Stimulated activated CD8-positive, alpha-beta memory T cell treated with anti-CD3 and anti-CD28 coated beads, Interleukin-7, amount 100 ng/mL, for 4 hours (primary cell): Measurements from ENCODE around the gene VPS51.

Experiments
- DNase-seq, 2 donors: peaks; one replicate each; pipeline ENCODE4 v3.0.0-alpha.2; 2020; ENCODE audit warnings: low read depth in 2 of 2

Gene VPS51

DNA sequence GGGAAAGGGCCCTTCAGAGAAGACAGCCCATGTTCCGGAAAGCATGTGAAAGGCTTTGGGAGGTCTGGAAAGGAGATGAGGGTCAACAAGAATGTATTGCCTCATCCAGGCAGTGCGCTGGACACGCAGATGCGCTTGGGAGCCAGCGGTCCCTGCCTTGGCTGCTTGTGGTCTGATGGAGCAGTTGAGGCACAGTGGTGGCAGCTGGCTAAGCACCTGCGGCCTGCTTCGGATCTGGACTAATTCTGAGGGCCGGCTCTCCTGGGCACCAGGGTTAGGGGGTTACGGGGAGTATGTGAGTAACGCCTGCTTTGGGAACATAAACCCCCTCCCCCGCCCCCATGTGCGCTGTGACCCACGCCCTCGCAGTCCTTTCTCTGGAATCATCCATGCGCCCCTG, 11.1 kb downstream of the VPS51 start:
- DNase-seq = no peak

DNA sequence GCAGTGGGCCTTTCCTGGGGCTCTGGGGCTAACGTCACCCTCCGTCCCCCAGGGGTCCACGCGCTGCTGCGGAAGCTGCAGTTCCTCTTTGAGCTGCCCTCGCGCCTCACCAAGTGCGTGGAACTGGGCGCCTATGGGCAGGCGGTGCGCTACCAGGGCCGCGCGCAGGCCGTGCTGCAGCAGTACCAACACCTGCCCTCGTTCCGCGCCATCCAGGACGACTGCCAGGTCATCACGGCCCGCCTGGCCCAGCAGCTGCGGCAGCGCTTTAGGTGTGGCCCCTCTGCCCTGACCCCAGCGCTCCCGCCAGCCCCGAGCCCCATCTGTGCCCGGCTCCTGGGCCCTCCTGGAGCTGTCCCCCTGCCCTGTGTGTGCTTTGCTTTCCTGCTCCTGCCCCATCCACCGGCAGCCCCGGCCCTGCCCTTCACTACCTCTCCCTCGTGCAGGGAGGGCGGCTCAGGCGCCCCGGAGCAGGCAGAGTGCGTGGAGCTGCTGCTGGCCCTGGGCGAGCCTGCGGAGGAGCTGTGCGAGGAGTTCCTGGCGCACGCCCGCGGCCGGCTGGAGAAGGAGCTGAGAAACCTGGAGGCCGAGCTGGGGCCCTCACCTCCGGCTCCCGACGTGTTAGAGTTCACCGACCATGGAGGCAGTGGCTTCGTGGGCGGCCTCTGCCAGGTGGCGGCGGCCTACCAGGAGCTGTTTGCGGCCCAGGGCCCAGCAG, 11.9 kb downstream of the VPS51 start:
- DNase-seq = no peak

DNA sequence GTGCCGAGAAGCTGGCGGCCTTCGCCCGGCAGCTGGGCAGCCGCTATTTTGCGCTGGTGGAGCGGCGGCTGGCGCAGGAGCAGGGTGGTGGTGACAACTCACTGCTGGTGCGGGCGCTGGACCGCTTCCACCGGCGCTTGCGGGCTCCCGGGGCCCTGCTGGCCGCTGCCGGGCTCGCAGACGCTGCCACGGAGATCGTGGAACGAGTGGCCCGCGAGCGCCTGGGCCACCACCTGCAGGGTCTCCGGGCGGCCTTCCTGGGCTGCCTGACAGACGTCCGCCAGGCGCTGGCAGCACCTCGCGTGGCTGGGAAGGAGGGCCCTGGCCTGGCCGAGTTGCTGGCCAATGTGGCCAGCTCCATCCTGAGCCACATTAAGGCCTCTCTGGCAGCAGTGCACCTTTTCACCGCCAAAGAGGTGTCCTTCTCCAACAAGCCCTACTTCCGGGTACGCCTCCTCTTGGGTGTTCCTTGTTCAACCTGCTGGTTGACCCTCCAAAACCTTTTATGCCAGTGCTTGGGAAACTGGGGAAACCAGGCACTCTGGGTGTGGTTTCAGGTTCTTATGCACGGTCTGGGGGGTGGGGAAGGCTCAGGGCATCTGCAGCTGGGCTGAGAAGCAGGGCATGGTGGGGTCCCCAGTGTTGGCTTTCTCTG, 12.6 kb downstream of the VPS51 start:
- no peak for DNase-seq

DNA sequence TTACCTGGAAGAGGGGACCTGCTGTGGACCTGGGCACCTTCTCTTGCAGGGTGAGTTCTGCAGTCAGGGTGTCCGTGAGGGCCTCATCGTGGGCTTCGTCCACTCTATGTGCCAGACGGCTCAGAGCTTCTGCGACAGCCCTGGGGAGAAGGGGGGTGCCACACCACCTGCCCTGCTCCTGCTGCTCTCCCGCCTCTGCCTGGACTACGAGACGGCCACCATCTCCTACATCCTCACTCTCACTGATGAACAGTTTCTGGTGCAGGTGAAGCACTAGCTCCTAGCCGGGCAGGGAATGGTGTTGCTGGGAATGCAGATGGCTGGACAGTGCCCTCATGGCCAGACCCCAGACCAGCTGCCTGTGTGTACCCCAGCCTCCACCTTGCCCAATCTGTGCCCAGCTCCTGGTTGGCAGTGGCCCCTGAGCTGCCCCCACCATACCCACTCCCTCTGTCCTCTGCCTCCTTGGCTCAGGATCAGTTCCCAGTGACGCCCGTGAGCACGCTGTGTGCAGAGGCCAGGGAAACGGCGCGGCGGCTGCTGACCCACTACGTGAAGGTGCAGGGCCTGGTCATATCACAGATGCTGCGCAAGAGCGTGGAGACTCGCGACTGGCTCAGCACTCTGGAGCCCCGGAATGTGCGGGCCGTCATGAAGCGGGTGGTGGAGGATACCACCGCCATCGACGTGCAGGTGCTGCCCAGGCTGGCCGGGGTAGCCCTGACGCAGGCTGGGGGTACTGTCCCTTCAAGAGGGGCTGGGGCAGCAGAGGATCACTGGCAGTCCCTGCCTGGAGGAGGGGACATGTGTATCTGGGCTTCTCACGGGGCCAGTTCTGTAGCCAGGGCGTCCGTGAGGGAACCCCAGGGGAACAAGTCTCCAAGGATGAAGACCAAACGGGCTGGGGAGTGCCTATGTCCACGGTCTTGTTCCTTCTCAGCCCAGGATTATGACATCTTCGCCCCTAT, 13.5 kb downstream of the VPS51 start:
- no peak for DNase-seq

DNA sequence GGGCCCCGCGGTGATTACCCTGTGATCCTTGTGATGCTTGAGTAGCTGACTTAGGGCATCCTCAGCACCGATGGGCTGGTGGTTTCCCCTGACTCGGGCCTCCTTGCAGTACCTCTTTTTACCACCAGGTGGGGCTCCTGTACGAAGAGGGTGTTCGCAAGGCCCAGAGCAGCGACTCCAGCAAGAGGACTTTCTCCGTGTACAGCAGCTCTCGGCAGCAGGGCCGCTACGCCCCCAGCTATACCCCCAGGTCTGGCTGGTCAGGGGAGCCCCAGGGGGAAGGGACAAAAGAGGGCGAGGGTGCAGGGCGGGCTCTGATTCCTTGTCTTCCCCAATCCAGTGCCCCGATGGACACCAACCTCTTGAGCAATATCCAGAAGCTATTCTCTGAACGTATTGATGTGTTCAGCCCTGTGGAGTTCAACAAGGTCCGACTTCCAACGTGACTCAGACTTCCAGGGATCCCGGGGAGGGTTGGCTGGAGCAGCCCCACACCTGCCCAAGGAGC, 14.4 kb downstream of the VPS51 start:
- DNase-seq = peak; percentile 80 to 91

DNA sequence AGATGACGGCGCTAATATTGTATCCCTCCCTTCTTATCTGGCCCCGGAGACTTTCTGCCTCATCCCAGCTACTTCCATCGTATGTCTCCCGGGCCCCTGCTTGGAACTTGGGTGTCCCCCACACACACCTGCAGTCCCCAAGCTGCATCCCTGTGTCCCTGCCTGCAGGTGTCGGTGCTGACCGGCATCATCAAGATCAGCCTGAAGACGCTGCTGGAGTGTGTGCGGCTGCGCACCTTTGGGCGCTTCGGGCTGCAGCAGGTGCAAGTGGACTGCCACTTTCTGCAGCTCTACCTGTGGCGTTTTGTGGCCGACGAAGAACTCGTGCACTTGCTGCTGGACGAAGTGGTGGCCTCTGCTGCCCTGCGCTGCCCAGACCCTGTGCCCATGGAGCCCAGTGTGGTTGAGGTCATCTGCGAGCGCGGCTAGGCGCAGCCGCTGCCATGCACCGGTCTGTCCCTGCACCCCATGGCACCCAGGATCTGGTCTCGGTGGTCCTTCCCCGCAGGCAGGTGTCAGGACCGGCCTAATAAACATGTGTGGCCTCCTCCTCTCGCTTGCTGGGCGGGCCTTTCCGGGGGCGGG, 15.2 kb downstream of the VPS51 start:
- no peak for DNase-seq

DNA sequence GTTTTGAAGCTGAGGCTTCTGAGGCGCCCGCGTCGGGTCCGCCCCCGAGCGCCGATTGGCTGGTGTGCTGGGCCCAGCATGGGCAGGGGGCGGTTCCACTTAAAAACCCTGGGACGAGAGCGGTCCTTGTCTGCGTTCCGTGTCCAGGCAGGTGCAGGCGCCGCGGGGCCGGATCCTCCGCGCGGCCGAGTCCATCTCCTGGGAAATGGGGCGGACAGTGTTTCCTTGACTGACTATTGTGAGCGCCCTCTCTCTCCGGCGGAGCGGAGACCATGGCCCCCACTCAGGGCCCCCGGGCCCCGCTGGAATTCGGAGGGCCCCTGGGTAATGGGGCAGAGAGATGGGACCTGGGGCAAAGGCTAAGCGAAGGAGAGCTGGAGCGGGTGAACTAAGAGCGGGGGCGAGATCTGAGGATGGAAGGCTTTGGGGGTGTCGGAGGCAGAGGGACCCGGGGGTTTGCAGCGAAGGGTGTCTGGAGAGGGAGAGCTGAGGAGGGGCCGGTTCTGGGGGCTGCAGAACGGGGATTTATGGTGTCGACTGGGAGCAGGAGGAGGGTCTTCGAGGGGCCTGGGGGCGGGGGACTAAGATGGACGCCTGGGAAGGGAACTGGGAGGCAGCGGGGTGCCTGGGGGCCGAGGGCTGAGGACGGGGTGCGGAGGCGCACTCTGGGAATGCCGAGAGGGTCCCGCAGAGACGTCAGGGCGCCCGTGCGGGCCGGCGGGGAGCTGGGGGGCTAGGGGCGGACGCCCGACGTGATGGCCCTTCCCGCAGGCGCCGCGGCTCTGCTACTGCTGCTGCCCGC, 15.9 kb downstream of the VPS51 start, which contains the start of gene TM7SF2:
TSS of gene TM7SF2 (plus strand) at position 129 of the 802 bp plus-strand sequence. CDS start at position 273, 144 bp downstream.
- peak; percentile 86 to 92 for DNase-seq

DNA sequence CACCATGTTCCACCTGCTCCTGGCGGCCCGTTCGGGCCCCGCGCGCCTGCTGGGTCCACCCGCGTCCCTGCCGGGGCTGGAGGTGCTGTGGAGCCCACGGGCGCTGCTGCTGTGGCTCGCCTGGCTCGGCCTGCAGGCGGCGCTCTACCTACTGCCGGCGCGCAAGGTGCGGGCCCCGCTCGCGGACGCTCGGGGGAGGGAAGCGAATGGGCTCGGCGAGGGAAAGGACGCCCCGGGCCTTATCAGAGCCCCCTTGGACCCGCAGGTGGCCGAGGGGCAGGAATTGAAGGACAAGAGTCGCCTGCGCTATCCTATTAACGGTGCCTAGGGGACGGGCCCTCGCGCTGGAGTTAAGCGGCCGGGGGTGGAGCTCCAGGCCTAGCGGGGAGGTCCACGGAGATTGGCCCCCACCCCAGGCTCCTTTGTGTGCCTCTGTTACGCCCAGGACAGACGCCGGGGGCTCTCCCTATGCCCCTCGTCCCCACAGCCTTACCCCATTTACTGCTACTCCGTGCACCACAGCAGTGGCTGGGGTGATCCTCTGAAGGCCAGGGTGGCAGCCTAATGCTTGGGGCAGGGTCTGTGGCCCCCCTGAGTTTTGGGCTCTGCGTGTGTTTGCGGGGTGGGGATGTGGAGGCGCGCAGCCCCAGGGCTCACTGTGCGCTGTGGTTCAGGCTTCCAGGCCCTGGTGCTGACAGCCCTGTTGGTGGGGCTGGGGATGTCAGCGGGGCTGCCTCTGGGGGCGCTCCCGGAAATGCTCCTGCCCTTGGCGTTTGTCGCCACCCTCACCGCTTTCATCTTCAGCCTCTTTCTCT, 16.7 kb downstream of the VPS51 start:
- peak; percentile 27 to 60 for DNase-seq

DNA sequence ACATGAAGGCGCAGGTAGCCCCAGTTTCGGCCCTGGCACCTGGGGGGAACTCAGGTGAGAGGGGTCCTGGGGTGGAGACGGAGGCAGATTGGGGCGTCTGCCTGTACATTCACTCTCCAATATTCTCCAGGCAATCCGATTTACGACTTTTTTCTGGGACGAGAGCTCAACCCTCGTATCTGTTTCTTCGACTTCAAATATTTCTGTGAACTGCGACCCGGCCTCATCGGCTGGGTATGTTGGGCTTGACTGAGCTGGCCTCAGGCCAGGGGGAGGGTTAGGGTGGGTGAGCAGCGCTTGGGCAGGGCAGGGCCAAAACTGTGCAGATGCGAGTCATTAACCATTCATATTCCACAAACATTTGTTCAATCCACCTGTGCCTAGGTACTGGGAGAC, 17.3 kb downstream of the VPS51 start:
- DNase-seq = no peak

DNA sequence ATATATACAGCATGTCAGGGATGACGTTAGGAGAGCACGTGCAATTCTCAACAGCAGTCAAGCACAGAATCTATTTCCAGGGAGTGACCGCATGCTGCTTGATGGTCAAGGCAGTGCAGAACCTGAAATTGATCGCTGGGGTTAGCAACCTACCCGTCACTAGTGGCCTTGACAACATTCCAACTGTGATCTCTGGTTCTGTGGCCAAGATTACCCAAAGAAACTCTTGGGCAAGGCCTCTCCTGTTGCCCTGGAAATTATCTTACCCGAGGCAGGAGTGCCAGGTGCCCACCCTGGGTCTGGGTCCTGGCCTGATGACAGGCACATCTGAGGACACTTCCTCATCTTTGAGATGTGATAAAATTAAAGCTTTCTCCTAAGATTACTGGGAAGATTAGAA, 17.8 kb downstream of the VPS51 start:
- DNase-seq = no peak

DNA sequence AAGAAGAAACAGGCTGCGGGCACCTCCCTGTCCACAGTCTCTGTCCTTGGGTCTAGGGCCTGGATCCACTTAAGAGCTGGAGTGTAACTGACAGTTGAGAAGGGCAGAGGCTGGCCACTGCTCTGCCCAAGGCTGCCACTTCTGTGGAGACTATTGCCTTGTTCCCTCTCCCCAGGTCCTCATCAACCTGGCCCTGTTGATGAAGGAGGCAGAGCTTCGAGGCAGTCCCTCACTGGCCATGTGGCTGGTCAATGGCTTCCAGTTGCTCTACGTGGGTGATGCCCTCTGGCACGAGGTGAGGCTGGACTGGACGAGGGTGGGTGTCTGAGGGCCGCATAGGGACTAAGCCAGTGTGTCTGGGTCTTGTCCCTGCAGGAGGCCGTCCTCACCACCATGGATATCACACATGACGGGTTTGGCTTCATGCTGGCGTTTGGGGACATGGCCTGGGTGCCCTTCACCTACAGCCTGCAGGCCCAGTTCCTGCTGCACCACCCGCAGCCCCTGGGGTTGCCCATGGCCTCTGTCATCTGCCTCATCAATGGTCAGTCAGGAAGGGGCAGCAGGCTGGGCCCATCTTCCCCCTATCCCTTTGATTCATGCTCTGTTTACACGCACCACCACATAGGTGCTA, 18.6 kb downstream of the VPS51 start:
- DNase-seq = no peak

DNA sequence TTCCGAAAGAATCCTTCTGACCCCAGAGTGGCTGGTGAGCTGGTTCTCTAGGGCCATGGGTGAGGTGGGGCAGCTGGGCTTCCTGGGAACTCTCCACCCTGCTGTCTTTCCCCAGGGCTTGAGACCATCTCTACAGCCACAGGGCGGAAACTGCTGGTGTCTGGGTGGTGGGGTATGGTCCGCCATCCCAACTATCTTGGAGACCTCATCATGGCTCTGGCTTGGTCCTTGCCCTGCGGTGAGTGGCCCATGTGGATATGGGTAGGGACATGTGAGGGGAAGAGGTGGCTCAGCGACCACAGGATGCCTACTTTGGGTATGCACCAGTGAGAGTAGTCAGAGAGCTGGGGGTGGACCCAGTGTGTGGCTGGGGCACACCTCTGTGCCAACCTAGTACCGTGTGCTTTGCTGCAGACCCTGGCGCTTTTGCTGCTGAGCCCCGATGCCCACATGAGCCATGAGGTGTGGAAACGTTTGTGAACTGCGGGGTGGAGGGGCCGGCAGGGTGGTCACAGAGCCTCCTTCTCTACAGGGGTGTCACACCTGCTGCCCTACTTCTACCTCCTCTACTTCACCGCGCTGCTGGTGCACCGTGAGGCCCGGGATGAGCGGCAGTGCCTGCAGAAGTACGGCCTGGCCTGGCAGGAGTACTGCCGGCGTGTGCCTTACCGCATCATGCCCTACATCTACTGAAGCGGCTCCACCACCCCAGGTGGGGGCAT, 19.5 kb downstream of the VPS51 start:
- DNase-seq = no peak

DNA sequence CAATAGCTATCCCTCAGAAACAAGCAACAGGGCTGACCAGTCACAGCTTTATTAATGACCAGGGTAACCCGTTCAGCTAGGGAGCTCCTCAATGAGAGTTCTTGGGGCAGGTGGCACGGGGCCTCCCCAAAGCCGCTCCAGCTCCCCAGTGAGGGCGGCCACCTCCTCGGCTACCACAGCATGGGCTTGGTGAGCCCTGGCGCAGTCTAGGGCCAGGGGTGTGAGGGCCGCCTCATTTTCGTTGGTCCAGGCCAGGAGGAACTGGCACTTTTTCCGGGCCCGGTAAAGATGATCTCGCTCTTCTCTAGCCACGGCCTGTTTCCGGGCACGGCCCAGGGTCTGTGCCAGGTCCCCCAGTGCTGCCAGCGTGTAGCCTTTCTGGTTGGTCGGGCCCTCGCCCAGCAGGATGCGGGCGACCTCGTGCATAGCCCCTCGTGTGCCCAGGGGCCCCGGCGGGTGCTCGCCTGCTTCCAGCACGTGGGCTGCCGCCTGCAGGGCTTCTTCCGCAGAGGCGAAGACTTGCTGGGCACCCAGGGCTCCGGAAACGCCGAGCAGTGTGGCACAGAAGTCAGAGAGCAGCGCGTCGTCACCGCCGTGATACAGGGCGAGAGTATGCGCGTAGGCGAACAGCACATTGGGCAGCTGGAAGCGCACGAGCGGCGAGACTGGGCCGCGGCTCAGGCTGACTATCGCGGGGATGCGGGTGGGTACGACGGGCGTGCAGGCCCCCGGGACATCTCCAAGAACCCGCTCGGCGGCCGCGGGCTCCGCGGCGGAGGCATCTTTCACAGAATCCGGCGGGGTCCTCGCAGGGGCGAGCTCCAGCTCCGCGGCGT, 20.6 kb downstream of the VPS51 start:
- DNase-seq = peak; percentile 53 to 64

DNA sequence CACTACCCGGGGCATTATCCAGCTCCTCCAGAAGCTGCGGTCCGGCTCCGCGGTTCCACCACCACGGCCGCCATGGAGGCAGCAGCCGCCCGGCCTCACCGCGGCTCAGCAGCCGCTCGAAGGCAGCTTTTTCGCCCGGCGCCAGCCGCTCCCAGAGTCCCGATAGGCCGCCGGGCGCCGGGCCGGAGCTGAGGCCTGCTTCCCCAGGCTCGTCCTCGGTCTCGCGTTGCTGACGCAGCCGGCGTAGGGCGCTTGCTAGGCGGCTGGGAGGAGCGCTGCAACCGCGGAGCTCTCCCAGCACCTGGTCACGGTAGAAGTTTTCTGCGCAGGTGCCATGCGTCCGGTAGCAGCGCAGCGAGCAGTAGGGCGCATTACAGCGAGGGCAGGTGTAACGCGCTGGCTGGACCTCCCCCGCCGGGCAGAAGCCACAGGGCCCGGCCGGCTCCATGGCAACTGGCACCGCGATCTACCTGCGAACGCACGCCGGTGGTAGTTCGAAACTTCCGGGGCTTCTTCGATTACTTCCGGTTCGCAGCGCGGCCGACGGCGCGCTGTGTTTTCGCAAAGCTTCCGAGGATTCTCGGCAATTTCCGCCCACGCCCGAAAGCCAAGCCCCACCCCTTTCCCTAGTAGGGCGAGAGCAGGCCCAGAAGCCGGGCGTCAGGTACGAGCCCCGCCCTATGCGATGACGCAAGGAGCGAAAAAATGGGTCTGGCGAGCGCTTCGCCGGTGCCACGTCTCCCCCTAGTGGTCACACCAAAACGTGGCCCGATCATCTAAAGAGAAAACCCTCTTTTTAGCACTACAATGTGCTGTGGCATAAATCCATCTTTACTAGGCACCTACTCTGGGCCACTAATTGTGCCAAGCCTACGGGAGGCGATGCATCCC, 21.4 kb downstream of the VPS51 start, which contains the start of gene ZNHIT2:
TSS of gene ZNHIT2 (minus strand) at position 496 of the 891 bp plus-strand sequence. CDS start at position 448, 48 bp downstream.
- peak; percentile 100 for DNase-seq

DNA sequence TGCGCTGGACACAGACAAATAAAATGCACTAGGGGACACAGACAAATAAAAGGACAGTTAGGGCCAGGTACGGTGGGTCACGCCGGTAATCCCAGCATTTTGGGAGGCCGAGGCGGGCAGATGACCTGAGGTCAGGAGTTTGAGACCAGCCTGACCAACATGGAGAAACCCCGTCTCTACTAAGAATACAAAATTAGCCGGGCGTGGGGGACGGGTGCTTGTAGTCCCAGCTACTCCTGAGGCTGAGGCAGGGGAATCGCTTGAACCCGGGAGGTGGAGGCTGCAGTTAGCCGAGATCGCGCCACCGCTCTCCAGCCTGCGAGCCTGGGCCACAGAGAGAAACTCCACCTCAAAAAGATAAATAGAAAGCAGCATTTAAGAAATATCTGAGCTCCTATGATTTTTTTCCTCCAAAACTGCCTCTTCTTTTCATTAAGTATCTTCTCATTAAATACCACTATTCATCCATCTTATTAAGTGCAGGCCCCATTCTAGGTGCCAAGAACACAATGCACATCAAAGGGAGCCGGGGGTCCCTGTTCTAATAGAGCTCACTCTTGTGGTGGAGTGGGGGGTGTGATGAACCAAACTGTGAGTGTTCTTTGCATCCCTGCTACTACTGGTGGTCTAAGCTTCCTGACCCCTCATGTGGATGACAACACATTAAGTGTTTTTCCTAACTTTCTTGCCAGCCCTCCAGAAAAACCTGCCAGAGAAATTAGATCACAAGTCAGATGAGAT, 22.3 kb downstream of the VPS51 start:
- no peak for DNase-seq
